Measurements from ENCODE around the gene ALOX15. TPM values are rescaled to one million over a fixed set of nuclear protein-coding genes. Genes with fewer than 3 reads are reported as not detected.
"Not testable (repeated sequence)": the region's sequence is repeated elsewhere in the genome, so short reads cannot be mapped to it uniquely, and the experiment has no call there.

The ALOX15 gene, protein sequence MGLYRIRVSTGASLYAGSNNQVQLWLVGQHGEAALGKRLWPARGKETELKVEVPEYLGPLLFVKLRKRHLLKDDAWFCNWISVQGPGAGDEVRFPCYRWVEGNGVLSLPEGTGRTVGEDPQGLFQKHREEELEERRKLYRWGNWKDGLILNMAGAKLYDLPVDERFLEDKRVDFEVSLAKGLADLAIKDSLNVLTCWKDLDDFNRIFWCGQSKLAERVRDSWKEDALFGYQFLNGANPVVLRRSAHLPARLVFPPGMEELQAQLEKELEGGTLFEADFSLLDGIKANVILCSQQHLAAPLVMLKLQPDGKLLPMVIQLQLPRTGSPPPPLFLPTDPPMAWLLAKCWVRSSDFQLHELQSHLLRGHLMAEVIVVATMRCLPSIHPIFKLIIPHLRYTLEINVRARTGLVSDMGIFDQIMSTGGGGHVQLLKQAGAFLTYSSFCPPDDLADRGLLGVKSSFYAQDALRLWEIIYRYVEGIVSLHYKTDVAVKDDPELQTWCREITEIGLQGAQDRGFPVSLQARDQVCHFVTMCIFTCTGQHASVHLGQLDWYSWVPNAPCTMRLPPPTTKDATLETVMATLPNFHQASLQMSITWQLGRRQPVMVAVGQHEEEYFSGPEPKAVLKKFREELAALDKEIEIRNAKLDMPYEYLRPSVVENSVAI
- total RNA-seq = not detected

- intact Hi-C loops (cut with DNase I) = no loop called here
- H3K4me1 ChIP-seq = peaks cover 5% of the 10 kb centered on the region
- H3K4me3 ChIP-seq = no peak within 1 kb of the TSS
- H3K27me3 ChIP-seq = no peaks in the 10 kb centered on the region
- DNase-seq (ENCODE audit: extremely low spot score in 2 of 2) = no peak
- H3K9me3 ChIP-seq = no peaks in the 10 kb centered on the region
- no peaks in the 10 kb centered on the region for H3K36me3 ChIP-seq
- TF ChIP-seq POLR2A (IDR thresholded peaks at IDR 0.05) (no peak), POLR2AphosphoS5 (IDR thresholded peaks at IDR 0.05; ENCODE audit: insufficient read depth in 1 of 2, low read depth in 1 of 2) (no peak)
- TF ChIP-seq, protein P1, sequence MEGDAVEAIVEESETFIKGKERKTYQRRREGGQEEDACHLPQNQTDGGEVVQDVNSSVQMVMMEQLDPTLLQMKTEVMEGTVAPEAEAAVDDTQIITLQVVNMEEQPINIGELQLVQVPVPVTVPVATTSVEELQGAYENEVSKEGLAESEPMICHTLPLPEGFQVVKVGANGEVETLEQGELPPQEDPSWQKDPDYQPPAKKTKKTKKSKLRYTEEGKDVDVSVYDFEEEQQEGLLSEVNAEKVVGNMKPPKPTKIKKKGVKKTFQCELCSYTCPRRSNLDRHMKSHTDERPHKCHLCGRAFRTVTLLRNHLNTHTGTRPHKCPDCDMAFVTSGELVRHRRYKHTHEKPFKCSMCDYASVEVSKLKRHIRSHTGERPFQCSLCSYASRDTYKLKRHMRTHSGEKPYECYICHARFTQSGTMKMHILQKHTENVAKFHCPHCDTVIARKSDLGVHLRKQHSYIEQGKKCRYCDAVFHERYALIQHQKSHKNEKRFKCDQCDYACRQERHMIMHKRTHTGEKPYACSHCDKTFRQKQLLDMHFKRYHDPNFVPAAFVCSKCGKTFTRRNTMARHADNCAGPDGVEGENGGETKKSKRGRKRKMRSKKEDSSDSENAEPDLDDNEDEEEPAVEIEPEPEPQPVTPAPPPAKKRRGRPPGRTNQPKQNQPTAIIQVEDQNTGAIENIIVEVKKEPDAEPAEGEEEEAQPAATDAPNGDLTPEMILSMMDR (IDR thresholded peaks at IDR 0.05) = no peak
- no peak within 1 kb of the TSS for H3K27ac ChIP-seq
Measured at GRCh38 chr17:4641297-4642195, at the start of gene ALOX15. Gene ALOX15, minus strand, starts transcription at chr17:4641678. Its CDS starts 27 bp downstream, at chr17:4641651.

DNA sequence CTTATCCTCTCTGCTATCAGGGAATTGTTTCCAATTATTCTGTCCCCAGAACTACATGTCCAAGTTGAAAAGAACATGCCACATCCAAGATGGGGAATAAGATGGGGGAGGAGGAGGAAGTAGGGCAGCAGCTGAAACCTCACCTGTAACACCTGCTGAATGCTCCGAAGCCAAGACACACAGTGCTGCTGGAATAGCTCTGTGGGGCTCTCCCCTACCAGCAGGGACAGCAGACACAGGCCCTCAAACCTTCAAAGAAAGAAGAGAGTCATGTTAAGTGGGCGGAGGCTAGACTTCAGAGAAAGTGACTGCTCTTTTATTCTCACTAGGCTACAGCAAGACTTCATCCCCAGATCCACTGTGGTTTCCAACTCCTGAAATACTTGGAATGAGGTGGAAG lies 49.3 kb upstream of the ALOX15 start:
- TF ChIP-seq POLR2A (IDR thresholded peaks at IDR 0.05) (no peak), POLR2AphosphoS5 (IDR thresholded peaks at IDR 0.05; ENCODE audit: insufficient read depth in 1 of 2, low read depth in 1 of 2) (no peak)
- TF ChIP-seq, protein P1 (IDR thresholded peaks at IDR 0.05) = no peak
- Histone ChIP-seq H3K36me3 (peaks cover 0 to 32% of the 10 kb centered on the region in 2 donors), H3K4me3 (no peak overlapping the region), H3K27ac (no peak overlapping the region), H3K9me3 (no peaks in the 10 kb centered on the region), H3K4me1 (no peaks in the 10 kb centered on the region), H3K27me3 (no peaks in the 10 kb centered on the region)
- DNase-seq (ENCODE audit: extremely low spot score in 2 of 2) = no peak
- intact Hi-C loops (cut with DNase I) = no loop called here

DNA sequence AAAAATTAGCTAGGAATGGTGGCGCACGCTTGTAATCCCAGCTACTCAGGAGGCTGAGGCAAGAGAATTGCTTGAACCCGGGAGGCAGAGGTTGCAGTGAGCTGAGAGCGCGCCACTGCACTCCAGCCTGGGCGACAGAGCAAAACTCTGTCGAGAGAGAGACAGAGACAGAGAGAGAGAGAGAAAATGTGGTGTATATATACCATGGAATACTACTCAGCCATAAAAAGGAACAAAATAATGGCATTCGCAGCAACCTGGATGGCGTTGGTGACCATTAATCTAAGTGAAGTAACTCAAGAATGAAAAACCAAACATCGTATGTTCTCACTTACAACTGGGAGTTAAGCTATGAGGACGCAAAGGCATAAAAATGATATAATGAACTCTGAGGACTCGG lies 48.4 kb upstream of the ALOX15 start:
- intact Hi-C loops (cut with DNase I) = not testable (repeated sequence)
- peaks cover 0 to 35% of the 10 kb centered on the region in 2 donors for H3K36me3 ChIP-seq

GRCh38 chr17:4683739-4684138 lies 42.3 kb upstream of the ALOX15 start:
- DNase-seq (ENCODE audit: extremely low spot score in 2 of 2); H3K4me1 ChIP-seq; H3K27ac ChIP-seq; intact Hi-C loops (cut with DNase I); H3K4me3 ChIP-seq; H3K9me3 ChIP-seq; H3K27me3 ChIP-seq: not testable (repeated sequence)
- H3K36me3 ChIP-seq = peaks cover 0 to 48% of the 10 kb centered on the region in 2 donors

More for the DNA sequence above, 48.4 kb upstream of the ALOX15 start:
- not testable (repeated sequence) for H3K27me3 ChIP-seq; H3K4me1 ChIP-seq; H3K9me3 ChIP-seq; H3K27ac ChIP-seq; H3K4me3 ChIP-seq; DNase-seq (ENCODE audit: extremely low spot score in 2 of 2)

DNA sequence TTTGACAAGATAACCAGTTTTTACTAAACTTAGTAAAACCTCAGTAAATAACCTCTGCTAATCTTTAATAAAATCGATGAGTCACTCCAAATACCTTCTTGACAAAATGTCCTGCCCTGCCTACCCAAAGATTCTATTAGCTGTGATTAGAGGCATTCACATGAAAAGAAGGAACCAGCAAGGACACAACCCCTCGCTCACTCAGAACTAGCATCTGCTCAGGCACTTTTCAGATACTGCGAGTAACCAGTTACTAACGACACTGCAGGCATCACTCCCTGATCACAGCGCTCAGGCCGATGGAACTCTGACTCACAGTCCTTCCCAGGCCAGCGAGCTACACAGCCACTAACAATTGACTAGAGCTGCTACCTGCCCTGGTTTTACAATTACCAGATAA lies 38.2 kb upstream of the ALOX15 start:
- H3K9me3 ChIP-seq = no peaks in the 10 kb centered on the region
- H3K36me3 ChIP-seq = peaks cover 0 to 77% of the 10 kb centered on the region in 2 donors
- H3K4me1 ChIP-seq = no peaks in the 10 kb centered on the region
- intact Hi-C loops (cut with DNase I) = no loop called here
- no peak overlapping the region for H3K27ac ChIP-seq
- TF ChIP-seq, protein P1 (IDR thresholded peaks at IDR 0.05) = no peak
- TF ChIP-seq POLR2A (IDR thresholded peaks at IDR 0.05) (no peak), POLR2AphosphoS5 (IDR thresholded peaks at IDR 0.05; ENCODE audit: insufficient read depth in 1 of 2, low read depth in 1 of 2) (no peak)
- no peaks in the 10 kb centered on the region for H3K27me3 ChIP-seq
- H3K4me3 ChIP-seq = no peak overlapping the region
- DNase-seq (ENCODE audit: extremely low spot score in 2 of 2) = no peak

Data from vagina (tissue), 2 donors.